ENCODE results near the gene ZNF780A. TPM values are rescaled to one million over a fixed set of nuclear protein-coding genes. Genes with fewer than 3 reads are reported as not detected.

ZNF780A gene
- total RNA-seq, 1 experiment from 2014 or later: 9.0 TPM

GRCh38 chr19:40059624-40060023, 31.1 kb downstream of the ZNF780A start:
- TF ChIP-seq EZH2phosphoT487 (IDR thresholded peaks at IDR 0.05; ENCODE audit: borderline replicate concordance, low read length) (no peak), EZH2 (IDR thresholded peaks at IDR 0.05; ENCODE audit: low read length, unreplicated experiment) (no peak), CTCF (conservative IDR thresholded peaks at IDR 0.05; ENCODE audit: low read depth, low read length) (no peak)
- H3K9me3 ChIP-seq (ENCODE audit: low read length): peaks cover 4% of the 10 kb centered on the region; the same call in 1 of the 2 replicates
- CTCF ChIA-PET: no interaction called here

GRCh38 chr19:40057166-40057565, 33.6 kb downstream of the ZNF780A start:
- POLR2A ChIA-PET (ENCODE audit: unreplicated experiment): no interaction called here
- H3F3A ChIP-seq (ENCODE audit: low read length, unreplicated experiment): no peaks in the 10 kb centered on the region
- no peak overlapping the region for H3K27ac ChIP-seq (ENCODE audit: low read length)
- BruUV-seq (replicated peaks): no TSS peak
- H3K79me2 ChIP-seq (ENCODE audit: low read length): peaks cover 42% of the 10 kb centered on the region
- peaks cover 3% of the 10 kb centered on the region; the same call in 1 of the 2 replicates for H3K4me1 ChIP-seq (ENCODE audit: insufficient read depth, low read length)
- peaks cover 8% of the 10 kb centered on the region; the same call in 1 of the 2 replicates for H3K36me3 ChIP-seq (ENCODE audit: low read depth, low read length)
- no peaks in the 10 kb centered on the region for H4K20me1 ChIP-seq (ENCODE audit: low read length)
- no peaks in the 10 kb centered on the region for H3K27me3 ChIP-seq (ENCODE audit: low read length)
- H3K9me3 ChIP-seq (ENCODE audit: low read length): peaks cover 5% of the 10 kb centered on the region; the same call in 1 of the 2 replicates
- H3K4me2 ChIP-seq (ENCODE audit: low read length): peak overlapping the region; percentile 99
- TF ChIP-seq CTCF (conservative IDR thresholded peaks at IDR 0.05; ENCODE audit: low read depth, low read length) (no peak), EZH2phosphoT487 (IDR thresholded peaks at IDR 0.05; ENCODE audit: borderline replicate concordance, low read length) (no peak), EZH2 (IDR thresholded peaks at IDR 0.05; ENCODE audit: low read length, unreplicated experiment) (no peak)
- no peak overlapping the region for H3K9ac ChIP-seq (ENCODE audit: low read length)
- no peak for ATAC-seq
- CTCF ChIA-PET: no interaction called here
- intact Hi-C loops (cut with micrococcal nuclease): loop anchor here (2.0 kb wide), 1 partner anchor 86 kb away; the partner anchor contains the start of gene PSMC4
- H2AFZ ChIP-seq (ENCODE audit: low read length): peak overlapping the region; percentile 100; the same call in 1 of the 2 replicates
- H3K9me2 ChIP-seq (replicated peaks; ENCODE audit: low read length): no peaks in the 10 kb centered on the region
- H3K4me3 ChIP-seq (ENCODE audit: low read length): peak overlapping the region; percentile 99; the same call in 1 of the 2 replicates
- no peak for DNase-seq

More at GRCh38 chr19:40059624-40060023, 31.1 kb downstream of the ZNF780A start:
- peaks cover 18% of the 10 kb centered on the region for H3K79me2 ChIP-seq (ENCODE audit: low read length)
- H3K9ac ChIP-seq (ENCODE audit: low read length): no peak overlapping the region
- POLR2A ChIA-PET (ENCODE audit: unreplicated experiment): no interaction called here
- no peak for ATAC-seq
- no peaks in the 10 kb centered on the region for H3K27me3 ChIP-seq (ENCODE audit: low read length)
- H2AFZ ChIP-seq (ENCODE audit: low read length): no peak overlapping the region
- H3K9me2 ChIP-seq (replicated peaks; ENCODE audit: low read length): no peaks in the 10 kb centered on the region
- H3K4me3 ChIP-seq (ENCODE audit: low read length): no peak overlapping the region
- no peaks in the 10 kb centered on the region; the same call in 1 of the 2 replicates for H3K36me3 ChIP-seq (ENCODE audit: low read depth, low read length)
- DNase-seq: no peak
- H3K4me2 ChIP-seq (ENCODE audit: low read length): no peak overlapping the region
- H3K27ac ChIP-seq (ENCODE audit: low read length): no peak overlapping the region
- BruUV-seq (replicated peaks): no TSS peak
- intact Hi-C loops (cut with micrococcal nuclease): no loop called here
- no peaks in the 10 kb centered on the region for H4K20me1 ChIP-seq (ENCODE audit: low read length)
- H3K4me1 ChIP-seq (ENCODE audit: insufficient read depth, low read length): peaks cover 3% of the 10 kb centered on the region; the same call in 1 of the 2 replicates
- H3F3A ChIP-seq (ENCODE audit: low read length, unreplicated experiment): no peaks in the 10 kb centered on the region

GRCh38 chr19:40056505-40056904, 34.2 kb downstream of the ZNF780A start:
- BruUV-seq (replicated peaks): TSS peak; percentile 77

More at GRCh38 chr19:40056505-40056904, 34.2 kb downstream of the ZNF780A start:
- intact Hi-C loops (cut with micrococcal nuclease): loop anchor here (2.0 kb wide), 1 partner anchor 86 kb away; the partner anchor contains the start of gene PSMC4
- Histone ChIP-seq H3K9me3 (ENCODE audit: low read length) (peaks cover 10% of the 10 kb centered on the region; the same call in 1 of the 2 replicates), H3K9me2 (replicated peaks; ENCODE audit: low read length) (no peaks in the 10 kb centered on the region), H4K20me1 (ENCODE audit: low read length) (no peaks in the 10 kb centered on the region), H3K36me3 (ENCODE audit: low read depth, low read length) (peaks cover 8% of the 10 kb centered on the region; the same call in 1 of the 2 replicates), H3F3A (ENCODE audit: low read length, unreplicated experiment) (no peaks in the 10 kb centered on the region), H3K4me2 (ENCODE audit: low read length) (peak overlapping the region; percentile 99), H3K27me3 (ENCODE audit: low read length) (no peaks in the 10 kb centered on the region), H3K9ac (ENCODE audit: low read length) (peak overlapping the region; percentile 84), H3K4me3 (ENCODE audit: low read length) (peak overlapping the region; percentile 99), H3K27ac (ENCODE audit: low read length) (no peak overlapping the region), H2AFZ (ENCODE audit: low read length) (peak overlapping the region; percentile 100), H3K79me2 (ENCODE audit: low read length) (peaks cover 49% of the 10 kb centered on the region), H3K4me1 (ENCODE audit: insufficient read depth, low read length) (peaks cover 3% of the 10 kb centered on the region; the same call in 1 of the 2 replicates)
- POLR2A ChIA-PET (ENCODE audit: unreplicated experiment): no interaction called here
- ATAC-seq (no peak), DNase-seq (no peak)
- TF ChIP-seq EZH2phosphoT487 (IDR thresholded peaks at IDR 0.05; ENCODE audit: borderline replicate concordance, low read length): no peak
- no peak for TF ChIP-seq CTCF (conservative IDR thresholded peaks at IDR 0.05; ENCODE audit: low read depth, low read length)
- TF ChIP-seq EZH2 (IDR thresholded peaks at IDR 0.05; ENCODE audit: low read length, unreplicated experiment): no peak
- CTCF ChIA-PET: no interaction called here
